Erythroblast (primary cell): Measurements from ENCODE around the gene FBXO8.

Experiments
- GATA1 ChIP-seq: IDR thresholded peaks from 2 replicates; pipeline ENCODE4 v1.6.1; 2011; ENCODE audit warnings: low read depth, mild to moderate bottlenecking, control low read depth, low read length, moderate library complexity
- POLR2A ChIP-seq: IDR thresholded peaks from 2 replicates; pipeline ENCODE4 v1.6.1; 2011; ENCODE audit warnings: mild to moderate bottlenecking, low read length

- no peak for TF ChIP-seq POLR2A
- TF ChIP-seq GATA1: no peak
Measured at GRCh38 chr4:174214101-174214878, 69.2 kb downstream of the FBXO8 start.
